Mononuclear cell (primary cell): ENCODE data around the gene MORN1. TPM values are rescaled to one million over a fixed set of nuclear protein-coding genes. Genes with fewer than 3 reads are reported as not detected.

Experiments used
- H3K27me3 ChIP-seq: 2 replicates; pipeline ENCODE4 v1.6.0; 2011; ENCODE audit warnings: low read length, control low read depth; ENCODE audit not compliant: insufficient read depth
- H3K4me1 ChIP-seq: 2 replicates; pipeline ENCODE4 v1.5.1; 2011; ENCODE audit warnings: mild to moderate bottlenecking, low read length, control low read depth; ENCODE audit not compliant: insufficient read depth
- H3K4me3 ChIP-seq: 2 replicates; pipeline ENCODE4 v1.5.1; 2011; ENCODE audit warnings: mild to moderate bottlenecking, low read length, moderate library complexity
- H3K9me3 ChIP-seq: 2 replicates; pipeline ENCODE4 v1.5.1; 2011; ENCODE audit warnings: low read depth, mild to moderate bottlenecking, control low read depth, low read length
- total RNA-seq: library from RNA; depleted of rRNA; stranded (reverse); fragments of >200 nt; gene quantifications from one replicate; pipeline ENCODE4 v1.2.3, GENCODE V29; 2012

Gene MORN1
- total RNA-seq, 1 donor = 4.2 TPM

DNA sequence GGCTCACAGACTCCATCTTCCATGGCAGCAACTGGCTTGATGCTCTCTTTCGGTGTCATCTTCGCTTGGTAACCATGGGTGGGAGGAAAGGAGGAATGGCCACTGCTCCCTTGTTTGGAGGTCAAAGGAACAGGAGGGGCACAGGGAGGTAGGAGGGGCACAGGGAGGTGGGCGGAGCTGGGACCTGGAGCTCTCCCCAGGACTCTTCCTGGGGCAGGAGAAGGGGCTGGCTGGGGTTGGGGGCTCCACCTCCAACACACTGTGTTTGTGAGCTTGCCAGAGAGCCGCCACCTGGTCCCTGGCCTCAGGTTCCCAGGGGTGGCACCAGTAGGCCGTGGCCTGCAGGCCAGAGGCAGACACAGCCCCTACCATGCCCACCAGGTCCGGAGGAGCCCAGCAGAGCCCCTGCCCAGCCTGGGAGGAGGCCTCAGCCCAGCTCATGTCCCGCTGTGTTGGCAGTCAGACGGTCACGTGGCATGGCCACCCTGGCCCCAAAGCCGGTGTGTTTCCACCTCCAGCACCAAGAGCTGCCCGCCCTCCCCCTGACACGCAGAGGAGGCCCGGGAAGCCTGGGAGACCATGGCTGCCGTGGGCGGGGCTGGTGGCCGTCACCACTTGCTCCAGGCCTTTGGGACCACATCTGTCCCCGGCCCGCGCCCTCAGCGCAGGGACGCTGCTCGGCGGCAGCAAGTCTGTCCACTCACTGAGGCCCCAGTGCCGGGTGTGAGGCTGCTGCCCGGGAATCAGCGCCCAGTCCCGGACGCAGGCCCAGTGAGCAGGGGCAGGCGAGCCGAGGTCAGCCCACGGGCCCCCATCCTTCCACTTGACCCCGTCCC, 73.9 kb downstream of the MORN1 start:
- Histone ChIP-seq H3K4me3 (no peak overlapping the region), H3K27me3 (no peaks in the 10 kb centered on the region), H3K4me1 (peaks cover 30% of the 10 kb centered on the region), H3K9me3 (no peaks in the 10 kb centered on the region)

- no peaks in the 10 kb centered on the region for H3K9me3 ChIP-seq
- H3K27me3 ChIP-seq = no peaks in the 10 kb centered on the region
- H3K4me3 ChIP-seq = no peak overlapping the region
- peaks cover 40% of the 10 kb centered on the region for H3K4me1 ChIP-seq
Observed at GRCh38 chr1:2316451-2316961, 74.8 kb downstream of the MORN1 start.

- Histone ChIP-seq H3K9me3 (no peaks in the 10 kb centered on the region), H3K27me3 (no peaks in the 10 kb centered on the region), H3K4me1 (peaks cover 42% of the 10 kb centered on the region), H3K4me3 (no peak overlapping the region)
Observed at GRCh38 chr1:2315674-2316450, 75.5 kb downstream of the MORN1 start.

DNA sequence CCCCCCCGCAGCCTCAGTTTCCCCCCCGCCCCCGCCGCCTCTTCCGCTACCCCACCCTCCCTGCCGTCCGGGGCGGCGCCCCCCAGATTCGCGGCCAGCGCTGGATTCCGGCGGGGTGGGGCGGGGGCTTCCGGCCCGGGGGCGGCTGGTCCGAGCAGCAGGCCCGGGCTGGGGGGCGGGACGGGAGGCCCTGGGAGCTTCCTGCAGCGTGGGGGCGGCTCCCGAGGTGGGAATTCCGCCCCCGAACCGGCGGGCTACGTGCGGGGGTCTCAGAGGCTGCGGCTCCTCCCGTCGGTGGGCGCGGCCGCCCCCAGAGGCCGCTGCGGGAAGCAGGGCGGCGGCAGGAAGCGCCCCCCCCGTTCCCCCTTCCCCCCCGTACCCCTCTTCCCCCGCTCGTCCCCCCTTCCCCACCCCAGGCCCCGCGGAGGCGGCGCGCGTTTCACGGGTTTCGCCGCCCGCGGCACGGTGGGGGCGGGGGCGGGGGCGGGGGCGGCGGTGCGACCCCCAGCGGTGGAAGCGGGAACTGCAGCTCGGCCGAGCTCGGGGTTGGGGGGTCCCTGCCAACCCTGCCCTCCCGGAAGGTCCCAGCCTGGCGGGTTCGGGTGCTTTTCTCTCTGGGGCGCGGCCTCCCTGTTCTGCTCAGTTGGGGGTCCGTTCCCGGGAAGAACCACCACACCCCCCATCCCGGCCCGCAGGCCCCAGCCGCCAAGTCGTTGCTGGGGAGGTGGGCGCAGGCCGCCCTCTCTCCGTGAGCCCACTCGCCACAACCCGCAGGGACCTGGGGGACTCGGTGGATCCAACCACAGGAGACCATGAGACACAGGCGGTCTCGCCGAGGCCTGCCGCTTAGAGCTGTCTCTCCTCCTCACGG, 76.3 kb downstream of the MORN1 start:
- Histone ChIP-seq H3K4me3 (no peak overlapping the region), H3K4me1 (peaks cover 42% of the 10 kb centered on the region), H3K27me3 (no peaks in the 10 kb centered on the region), H3K9me3 (no peaks in the 10 kb centered on the region)

- H3K27me3 ChIP-seq = no peaks in the 10 kb centered on the region
- peaks cover 42% of the 10 kb centered on the region for H3K4me1 ChIP-seq
- no peaks in the 10 kb centered on the region for H3K9me3 ChIP-seq
- no peak overlapping the region for H3K4me3 ChIP-seq
Observed at GRCh38 chr1:2314273-2314802, 77.0 kb downstream of the MORN1 start.

- Histone ChIP-seq H3K27me3 (no peaks in the 10 kb centered on the region), H3K4me3 (no peak overlapping the region), H3K4me1 (peaks cover 42% of the 10 kb centered on the region), H3K9me3 (no peaks in the 10 kb centered on the region)
Observed at GRCh38 chr1:2313651-2314261, 77.6 kb downstream of the MORN1 start.

DNA sequence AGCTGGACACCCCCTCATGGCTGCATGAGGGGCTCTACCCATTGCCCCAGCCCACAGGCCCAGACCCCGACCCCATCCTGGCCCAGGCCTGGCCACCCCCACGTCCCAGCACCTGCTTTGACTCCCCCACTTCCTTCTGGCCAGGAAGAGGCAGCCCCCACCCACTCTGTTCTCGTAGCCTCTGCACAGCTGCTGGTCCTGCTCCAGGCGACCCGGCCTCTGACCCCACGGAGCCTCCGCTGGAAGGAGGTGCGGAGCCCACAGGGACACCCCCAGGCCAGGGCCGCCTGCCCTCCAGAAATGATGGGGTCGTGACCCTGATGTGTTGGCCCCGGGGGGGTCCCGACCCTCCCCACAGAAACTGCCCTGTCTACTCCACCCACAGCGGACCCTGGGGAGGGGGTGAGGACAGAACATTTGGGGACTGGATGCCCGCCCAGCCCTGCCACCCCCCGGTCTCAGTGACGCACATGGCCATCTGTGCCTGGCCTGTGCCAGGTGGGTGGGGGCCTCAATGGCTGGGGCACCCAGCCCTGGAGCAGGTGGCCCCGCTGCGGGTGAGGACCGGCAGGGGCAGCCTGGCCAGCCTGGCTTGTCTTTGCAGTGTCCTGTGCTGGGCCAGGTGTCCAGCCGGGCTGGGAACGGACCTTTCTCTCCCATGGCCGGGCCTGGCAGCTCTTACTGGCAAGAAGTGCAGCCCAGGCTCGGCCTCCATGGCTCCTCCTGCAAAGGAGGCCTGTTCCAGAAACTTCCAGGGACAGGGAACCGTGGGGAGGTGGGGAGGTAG, 78.6 kb downstream of the MORN1 start:
- no peak overlapping the region for H3K4me3 ChIP-seq
- no peaks in the 10 kb centered on the region for H3K27me3 ChIP-seq
- H3K4me1 ChIP-seq = peaks cover 42% of the 10 kb centered on the region
- H3K9me3 ChIP-seq = no peaks in the 10 kb centered on the region

DNA sequence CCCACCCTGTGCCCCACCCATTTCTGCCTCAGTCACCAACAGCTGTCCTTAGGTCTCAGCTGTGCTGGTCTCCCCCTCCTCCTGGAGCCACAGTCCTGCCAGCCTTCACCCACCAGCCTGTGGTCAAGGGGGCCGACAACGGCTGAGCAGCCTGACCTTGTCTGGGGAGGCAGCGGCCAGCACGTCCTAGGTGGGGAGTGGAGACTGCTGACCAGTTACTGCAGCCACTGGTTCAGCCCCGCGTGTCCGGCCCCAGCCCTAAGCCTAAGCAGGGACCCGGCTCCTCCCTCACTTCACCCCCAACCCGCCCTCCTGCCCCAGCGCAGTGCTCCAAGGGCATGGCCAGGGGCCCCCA, 79.2 kb downstream of the MORN1 start:
- H3K27me3 ChIP-seq = no peaks in the 10 kb centered on the region
- no peak overlapping the region for H3K4me3 ChIP-seq
- peaks cover 42% of the 10 kb centered on the region for H3K4me1 ChIP-seq
- no peaks in the 10 kb centered on the region for H3K9me3 ChIP-seq

DNA sequence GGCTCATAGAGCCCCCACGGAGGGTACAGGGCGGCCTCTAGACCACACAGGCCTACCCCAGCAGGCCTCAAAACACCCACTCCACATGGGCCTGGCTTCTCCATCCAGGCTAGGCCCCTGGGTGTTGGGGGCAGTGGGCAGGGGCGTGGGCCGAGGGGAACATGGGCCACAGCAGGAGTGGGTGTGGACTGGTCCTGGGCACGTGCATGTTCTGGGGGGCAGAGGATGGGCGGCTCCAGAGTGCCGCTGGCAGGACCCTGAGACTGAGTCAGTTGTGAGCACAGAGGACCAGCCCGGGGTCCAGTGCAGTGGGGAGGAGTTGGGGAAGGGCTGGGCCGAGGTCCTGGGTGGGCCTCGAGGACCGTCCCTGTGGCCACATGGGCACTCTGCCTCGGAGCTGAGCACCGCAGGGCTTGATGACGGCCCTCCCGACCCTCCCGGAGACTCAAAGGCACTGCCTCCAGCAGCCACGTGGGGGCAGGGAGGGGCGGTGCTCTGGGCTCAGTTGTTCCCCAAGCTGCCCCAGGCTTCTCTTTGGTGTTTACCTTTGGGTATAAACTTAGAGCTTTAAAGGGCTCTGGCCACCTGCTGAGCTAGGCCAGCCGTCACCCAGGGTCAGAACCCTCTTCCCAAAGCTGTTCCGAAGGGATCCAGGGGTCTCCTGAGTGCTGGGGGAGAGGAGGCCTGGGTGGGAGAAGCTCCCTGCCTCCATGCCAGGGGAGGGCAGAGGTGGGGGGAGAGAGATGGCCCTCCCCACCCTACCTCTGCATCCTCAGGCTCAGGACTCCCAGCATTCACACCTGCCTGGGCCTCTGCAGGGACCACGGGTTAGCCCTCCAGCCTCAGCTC, 79.9 kb downstream of the MORN1 start:
- H3K27me3 ChIP-seq = no peaks in the 10 kb centered on the region
- peaks cover 42% of the 10 kb centered on the region for H3K4me1 ChIP-seq
- no peaks in the 10 kb centered on the region for H3K9me3 ChIP-seq
- no peak overlapping the region for H3K4me3 ChIP-seq

GRCh38 chr1:2310332-2311183, 80.8 kb downstream of the MORN1 start:
- Histone ChIP-seq H3K27me3 (no peaks in the 10 kb centered on the region), H3K9me3 (no peaks in the 10 kb centered on the region), H3K4me3 (no peak overlapping the region), H3K4me1 (peaks cover 33% of the 10 kb centered on the region)

- Histone ChIP-seq H3K27me3 (no peaks in the 10 kb centered on the region), H3K4me3 (no peak overlapping the region), H3K9me3 (no peaks in the 10 kb centered on the region), H3K4me1 (peaks cover 22% of the 10 kb centered on the region)
Observed at GRCh38 chr1:2308844-2309243, 82.5 kb downstream of the MORN1 start.

DNA sequence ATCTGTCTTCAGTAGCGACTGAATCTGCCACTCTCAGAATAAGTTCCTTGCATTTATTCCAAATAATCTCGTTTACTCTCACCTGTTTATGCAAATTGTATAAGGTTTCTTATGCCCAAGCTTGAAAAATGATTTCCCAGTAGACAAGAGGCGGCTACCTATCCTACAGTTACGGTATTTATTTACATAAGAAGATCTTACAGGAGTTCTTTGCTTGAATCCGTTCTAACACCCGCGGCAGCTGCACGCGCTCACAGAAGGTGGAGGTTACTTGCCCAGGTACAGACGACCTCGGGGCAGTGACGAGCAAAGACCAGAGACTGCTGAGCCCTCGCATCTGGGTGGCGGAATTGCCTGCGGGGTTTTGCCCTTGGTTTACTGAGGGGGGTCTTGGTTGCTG, 83.4 kb downstream of the MORN1 start:
- H3K9me3 ChIP-seq = no peaks in the 10 kb centered on the region

More for the DNA sequence above, 83.4 kb downstream of the MORN1 start:
- H3K27me3 ChIP-seq = no peaks in the 10 kb centered on the region
- peaks cover 16% of the 10 kb centered on the region for H3K4me1 ChIP-seq
- no peak overlapping the region for H3K4me3 ChIP-seq
